ENCODE data around the gene A3GALT2. TPM values are rescaled to one million over a fixed set of nuclear protein-coding genes. Genes with fewer than 3 reads are reported as not detected.

Gene A3GALT2
- total and polyA plus RNA-seq, 9 of the 15 experiments (the other 6 are each of a cell fraction or from before 2014, with no cell fraction given), result not detected

- TF ChIP-seq PRPF4 (IDR thresholded peaks at IDR 0.05; ENCODE audit: insufficient read depth, low read depth, low read length, poor library complexity, severe bottlenecking) (no peak), CHCHD3 (CRISPR knock-in tag; IDR thresholded peaks at IDR 0.05) (no peak), HDAC6 (IDR thresholded peaks at IDR 0.05; ENCODE audit: low read depth, low read length) (no peak), CBX3 (IDR thresholded peaks at IDR 0.05; ENCODE audit: borderline replicate concordance in 1 of 2, low read length in 2 of 2) (no peak), TFE3 (CRISPR knock-in tag; IDR thresholded peaks at IDR 0.05) (no peak), MCM2 (IDR thresholded peaks at IDR 0.05; ENCODE audit: low read depth) (no peak)
Observed at GRCh38 chr1:33357099-33357498, 36.2 kb upstream of the A3GALT2 start (continued).

GRCh38 chr1:33354707-33355316 lies 33.9 kb upstream of the A3GALT2 start:
- no peak overlapping the region for H3K4me2 ChIP-seq (ENCODE audit: insufficient read depth, low read length)
- H3K4me3 ChIP-seq, result no peak overlapping the region
- in situ Hi-C loops (cut with MboI) (no loop called here), intact Hi-C loops (cut with micrococcal nuclease) (no loop called here)
- H2AFZ ChIP-seq (ENCODE audit: low read depth, low read length), result no peak overlapping the region
- H3K36me3 ChIP-seq (ENCODE audit: control insufficient read depth, insufficient read depth, low read length), result no peaks in the 10 kb centered on the region
- WGBS (ENCODE audit: insufficient coverage, low coverage, missing lambda C conversion rate), result 74% methylated on average over 15 of the region's 16 CpGs
- CTCF ChIA-PET (ENCODE audit: low intra/inter-chr PET ratio), result no interaction called here
- no peaks in the 10 kb centered on the region for H3K27me3 ChIP-seq (ENCODE audit: control insufficient read depth in 2 of 2, insufficient read depth in 2 of 2, low read length in 2 of 2)
- no peaks in the 10 kb centered on the region for H3K9me1 ChIP-seq (ENCODE audit: control insufficient read depth, insufficient read depth, low read length)
- no peaks in the 10 kb centered on the region for H3K9me3 ChIP-seq (replicated peaks; ENCODE audit: control insufficient read depth, insufficient read depth, low read depth, low read length)
- ATAC-seq (no peak), FAIRE-seq (no peak), DNase-seq (ENCODE audit: extremely low read depth in 1 of 4, low spot score in 3 of 4) (no peak)
- no peak overlapping the region for H3K27ac ChIP-seq (ENCODE audit: extremely low read depth, low read depth, low read length)
- BruUV-seq (replicated peaks), result no TSS peak
- peak overlapping the region in 1 of 2 experiments; percentile 64; a peak in 2 of 4 replicates for H3K9ac ChIP-seq (ENCODE audit: insufficient read depth in 1 of 2, low read depth in 2 of 2, low read length in 2 of 2)
- POLR2A ChIA-PET, result interaction anchor here (0.7 to 1.0 kb wide), 3 partner anchors 82 to 190 kb away, joined by 3 read pairs; no protein-coding TSS in a partner anchor
- H3K79me2 ChIP-seq (ENCODE audit: control insufficient read depth, insufficient read depth, low read length), result peaks cover 14% of the 10 kb centered on the region; the same call in 2 of the 3 replicates
- H3K4me1 ChIP-seq (replicated peaks in 1 of 2; ENCODE audit: control insufficient read depth in 2 of 2, insufficient read depth in 2 of 2, low read length in 2 of 2), result peaks cover 7 to 16% of the 10 kb centered on the region in 2 experiments; a peak in 4 of 5 replicates
- no peaks in the 10 kb centered on the region; the same call in 1 of the 2 replicates for H4K20me1 ChIP-seq (replicated peaks; ENCODE audit: control insufficient read depth, insufficient read depth, low read length)
- TF ChIP-seq YY1 (IDR thresholded peaks at IDR 0.05; ENCODE audit: borderline replicate concordance in 1 of 3, control insufficient read depth in 1 of 3, extremely low read depth in 1 of 3, insufficient read depth in 3 of 3, insufficient read length in 1 of 3, insufficient replicate concordance in 2 of 3, low read depth in 1 of 3, low read length in 2 of 3) (peak in 1 of 3 experiments; percentile 8), GATA2 (CRISPR knock-in tag; IDR thresholded peaks at IDR 0.05) (no peak)
